Panc1 (cell line): ENCODE data around the gene PSEN2. TPM values are rescaled to one million over a fixed set of nuclear protein-coding genes. Genes with fewer than 3 reads are reported as not detected.

Experiments
- ATAC-seq: fragments of 200-7000 bp; cut with Tn5 transposase; 2 replicates; pipeline ENCODE4 v1.9.1; 2020; ENCODE audit warnings: mild to moderate bottlenecking, moderate library complexity
- BruUV-seq: library from RNA; stranded (reverse); fragments of 400-500 nt; replicated peaks from 2 replicates; lab custom pipeline; 2021; lab: Mats Ljungman, UMichigan
- CTCF ChIA-PET: fragments of 300-600 bp; sonication (Branson Sonifier 250); formaldehyde crosslinking; loops from one replicate; lab custom pipeline; 2022; ENCODE audit warnings: antibody characterized with exemption; lab: Charles Lee
- POLR2A ChIA-PET: fragments of 300-600 bp; sonication (Branson Sonifier 250); formaldehyde crosslinking; loops from one replicate; lab custom pipeline; 2022; ENCODE audit warnings: antibody characterized with exemption; lab: Charles Lee
- DNase-seq: peaks from one replicate; pipeline ENCODE4 v3.0.0-alpha.2; 2010; ENCODE audit warnings: low read depth, low spot score
- H3K27ac ChIP-seq: 2 replicates; pipeline ENCODE4 v1.5.1; 2011; ENCODE audit warnings: mild to moderate bottlenecking, low read length, inconsistent platforms
- H3K27me3 ChIP-seq: fragments of 200-500 bp; sonication (Bioruptor generic); 2 replicates; pipeline ENCODE4 v1.6.0; 2014; ENCODE audit warnings: low read length, inconsistent platforms; ENCODE audit not compliant: control insufficient read depth, insufficient read depth
- H3K36me3 ChIP-seq: fragments of 200-500 bp; sonication (Bioruptor generic); 2 replicates; pipeline ENCODE4 v1.5.1; 2014; ENCODE audit warnings: inconsistent platforms, mild to moderate bottlenecking, low read length, moderate library complexity; ENCODE audit not compliant: control insufficient read depth, insufficient read depth
- H3K4me1 ChIP-seq: 2 replicates; pipeline ENCODE4 v1.5.1; 2011; ENCODE audit warnings: inconsistent platforms, mild to moderate bottlenecking, low read length, moderate library complexity; ENCODE audit not compliant: control insufficient read depth, insufficient read depth
- H3K4me3 ChIP-seq, 2 experiments: 2 replicates each; pipeline ENCODE4 v1.5.1; 2011 to 2012; ENCODE audit warnings: low read depth in 2 of 2, low read length in 2 of 2, mild to moderate bottlenecking in 2 of 2, inconsistent platforms in 1 of 2, moderate library complexity in 1 of 2
- H3K9me3 ChIP-seq: fragments of 200-500 bp; sonication (Bioruptor generic); 2 replicates; pipeline ENCODE4 v1.5.1; 2014; ENCODE audit warnings: low read depth, mild to moderate bottlenecking, inconsistent platforms, low read length, moderate library complexity; ENCODE audit not compliant: control insufficient read depth, insufficient read depth
- POLR2AphosphoS5 ChIP-seq: IDR thresholded peaks from 2 replicates; pipeline ENCODE4 v1.6.1; 2012; ENCODE audit warnings: mild to moderate bottlenecking, low read depth, low read length, moderate library complexity
- SIN3A ChIP-seq: IDR thresholded peaks from 2 replicates; pipeline ENCODE4 v1.6.1; 2012; ENCODE audit warnings: low read depth, mild to moderate bottlenecking, low read length, moderate library complexity, borderline replicate concordance; ENCODE audit not compliant: insufficient read depth
- TCF7L2 ChIP-seq: IDR thresholded peaks from 2 replicates; pipeline ENCODE4 v1.6.1; 2011; ENCODE audit warnings: mild to moderate bottlenecking, low read depth, low read length, inconsistent platforms
- in situ Hi-C: cut with HindIII; loops from 2 replicates; pipeline ENCODE4 v1.10.0; 2016; ENCODE audit warnings: low sequenced_read_pairs, low pct_unique_long_range_greater_than_20kb
- intact Hi-C: fragments of 100-400 bp; cut with micrococcal nuclease; formaldehyde crosslinking; loops from one replicate; pipeline ENCODE4 v1.10.0; 2022; ENCODE audit not compliant: unreplicated experiment
- total RNA-seq: library from RNA; stranded (reverse); gene quantifications from one replicate; pipeline ENCODE4 v1.2.1, GENCODE V29; 2021; ENCODE audit not compliant: unreplicated experiment
- TF ChIP-seq, protein P1 (sequence below), 2 experiments: IDR thresholded peaks; 2 replicates each; pipeline ENCODE4 v1.6.1; 2011 to 2012; ENCODE audit warnings: low read depth in 2 of 2, control low read depth in 1 of 2, low read length in 1 of 2, mild to moderate bottlenecking in 1 of 2, moderate library complexity in 1 of 2; ENCODE audit not compliant: insufficient read depth in 1 of 2
- TF ChIP-seq, protein P2 (sequence below): fragments of 450-650 bp; IDR thresholded peaks from 2 replicates; pipeline ENCODE4 v1.5.1; 2017; ENCODE audit warnings: mild to moderate bottlenecking

The PSEN2 gene
- total RNA-seq, 1 experiment from 2014 or later, result 33.3 TPM

DNA sequence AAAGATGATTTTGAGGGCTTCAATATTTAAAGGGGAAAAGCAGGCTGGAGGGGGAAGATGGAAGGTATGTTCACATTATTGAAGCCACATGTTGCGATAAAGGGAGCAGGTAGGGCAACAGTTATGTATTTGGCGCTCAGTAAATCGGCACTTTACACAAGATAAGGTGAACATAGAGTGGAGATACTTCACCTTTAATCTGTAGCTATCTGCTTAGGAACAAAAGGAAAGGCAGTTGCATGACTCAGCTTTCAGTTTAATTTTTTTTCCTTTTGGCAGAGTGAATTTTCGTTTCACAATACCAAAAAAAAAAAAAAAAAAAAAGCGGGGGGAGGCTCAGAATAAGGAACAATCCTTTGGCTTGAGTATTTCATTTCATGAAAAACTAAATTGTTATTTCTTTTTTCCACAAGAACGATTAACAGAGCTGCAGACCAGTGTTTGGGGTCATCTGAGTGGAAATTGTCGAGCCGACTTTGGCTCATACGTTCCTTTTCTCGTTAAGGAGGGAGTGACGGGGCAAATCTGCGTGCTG is 68.6 kb downstream of the PSEN2 start:
- ATAC-seq, result no peak
- TSS peak; percentile 76 for BruUV-seq
- ChIA-PET CTCF (no interaction called here), POLR2A (interaction anchor here (0.7 kb wide), 1 partner anchor 827 kb away, joined by 3 read pairs; no protein-coding TSS in a partner anchor)
- H3K36me3 ChIP-seq, result no peaks in the 10 kb centered on the region; the same call in 1 of the 2 replicates
- DNase-seq, result no peak
- TF ChIP-seq, protein P1, sequence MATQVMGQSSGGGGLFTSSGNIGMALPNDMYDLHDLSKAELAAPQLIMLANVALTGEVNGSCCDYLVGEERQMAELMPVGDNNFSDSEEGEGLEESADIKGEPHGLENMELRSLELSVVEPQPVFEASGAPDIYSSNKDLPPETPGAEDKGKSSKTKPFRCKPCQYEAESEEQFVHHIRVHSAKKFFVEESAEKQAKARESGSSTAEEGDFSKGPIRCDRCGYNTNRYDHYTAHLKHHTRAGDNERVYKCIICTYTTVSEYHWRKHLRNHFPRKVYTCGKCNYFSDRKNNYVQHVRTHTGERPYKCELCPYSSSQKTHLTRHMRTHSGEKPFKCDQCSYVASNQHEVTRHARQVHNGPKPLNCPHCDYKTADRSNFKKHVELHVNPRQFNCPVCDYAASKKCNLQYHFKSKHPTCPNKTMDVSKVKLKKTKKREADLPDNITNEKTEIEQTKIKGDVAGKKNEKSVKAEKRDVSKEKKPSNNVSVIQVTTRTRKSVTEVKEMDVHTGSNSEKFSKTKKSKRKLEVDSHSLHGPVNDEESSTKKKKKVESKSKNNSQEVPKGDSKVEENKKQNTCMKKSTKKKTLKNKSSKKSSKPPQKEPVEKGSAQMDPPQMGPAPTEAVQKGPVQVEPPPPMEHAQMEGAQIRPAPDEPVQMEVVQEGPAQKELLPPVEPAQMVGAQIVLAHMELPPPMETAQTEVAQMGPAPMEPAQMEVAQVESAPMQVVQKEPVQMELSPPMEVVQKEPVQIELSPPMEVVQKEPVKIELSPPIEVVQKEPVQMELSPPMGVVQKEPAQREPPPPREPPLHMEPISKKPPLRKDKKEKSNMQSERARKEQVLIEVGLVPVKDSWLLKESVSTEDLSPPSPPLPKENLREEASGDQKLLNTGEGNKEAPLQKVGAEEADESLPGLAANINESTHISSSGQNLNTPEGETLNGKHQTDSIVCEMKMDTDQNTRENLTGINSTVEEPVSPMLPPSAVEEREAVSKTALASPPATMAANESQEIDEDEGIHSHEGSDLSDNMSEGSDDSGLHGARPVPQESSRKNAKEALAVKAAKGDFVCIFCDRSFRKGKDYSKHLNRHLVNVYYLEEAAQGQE (IDR thresholded peaks at IDR 0.05; ENCODE audit: insufficient read depth in 1 of 2, low read depth in 2 of 2, low read length in 1 of 2), result no peak
- TF ChIP-seq, protein P2, sequence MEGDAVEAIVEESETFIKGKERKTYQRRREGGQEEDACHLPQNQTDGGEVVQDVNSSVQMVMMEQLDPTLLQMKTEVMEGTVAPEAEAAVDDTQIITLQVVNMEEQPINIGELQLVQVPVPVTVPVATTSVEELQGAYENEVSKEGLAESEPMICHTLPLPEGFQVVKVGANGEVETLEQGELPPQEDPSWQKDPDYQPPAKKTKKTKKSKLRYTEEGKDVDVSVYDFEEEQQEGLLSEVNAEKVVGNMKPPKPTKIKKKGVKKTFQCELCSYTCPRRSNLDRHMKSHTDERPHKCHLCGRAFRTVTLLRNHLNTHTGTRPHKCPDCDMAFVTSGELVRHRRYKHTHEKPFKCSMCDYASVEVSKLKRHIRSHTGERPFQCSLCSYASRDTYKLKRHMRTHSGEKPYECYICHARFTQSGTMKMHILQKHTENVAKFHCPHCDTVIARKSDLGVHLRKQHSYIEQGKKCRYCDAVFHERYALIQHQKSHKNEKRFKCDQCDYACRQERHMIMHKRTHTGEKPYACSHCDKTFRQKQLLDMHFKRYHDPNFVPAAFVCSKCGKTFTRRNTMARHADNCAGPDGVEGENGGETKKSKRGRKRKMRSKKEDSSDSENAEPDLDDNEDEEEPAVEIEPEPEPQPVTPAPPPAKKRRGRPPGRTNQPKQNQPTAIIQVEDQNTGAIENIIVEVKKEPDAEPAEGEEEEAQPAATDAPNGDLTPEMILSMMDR, result no peak
- TF ChIP-seq SIN3A (no peak), TCF7L2 (no peak), POLR2AphosphoS5 (no peak)
- in situ Hi-C loops, result no loop called here
- H3K4me3 ChIP-seq, result peak overlapping the region; percentile 77 to 82
- peak overlapping the region; percentile 92 for H3K27ac ChIP-seq
- H3K27me3 ChIP-seq, result no peaks in the 10 kb centered on the region
- peaks cover 16% of the 10 kb centered on the region for H3K4me1 ChIP-seq
- H3K9me3 ChIP-seq, result peaks cover 5% of the 10 kb centered on the region
- intact Hi-C loops, result no loop called here

DNA sequence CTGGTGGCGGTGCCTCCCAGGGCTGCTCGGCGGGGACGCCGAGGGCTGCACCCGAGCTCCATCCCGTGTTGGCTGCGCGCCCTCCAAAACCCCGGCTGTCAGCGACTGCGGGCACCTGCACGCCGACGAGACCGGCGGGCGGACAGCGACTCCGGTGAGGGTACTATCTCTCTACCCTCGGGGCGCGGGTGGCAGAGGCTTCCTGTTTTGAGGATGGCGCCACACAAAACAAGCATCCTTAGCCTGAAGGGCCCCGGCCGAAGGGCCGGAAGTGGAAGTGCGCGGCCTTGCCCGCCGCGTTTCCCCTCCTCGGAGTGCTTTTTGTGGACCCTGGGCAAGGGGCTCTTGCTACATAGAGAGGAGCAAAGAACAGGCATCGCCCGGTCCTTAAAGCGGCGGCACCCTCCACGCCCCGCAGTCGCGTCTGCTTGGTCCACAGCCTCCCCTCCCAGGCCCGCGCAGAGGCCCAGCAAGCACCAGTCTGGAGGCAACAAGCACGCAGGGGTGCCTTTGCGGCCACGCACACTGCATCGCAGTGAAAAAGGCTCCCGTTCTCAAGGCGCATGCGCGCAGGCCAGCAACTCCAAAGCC is 69.1 kb downstream of the PSEN2 start:
- Histone ChIP-seq H3K4me3 (peak overlapping the region; percentile 77 to 82), H3K27me3 (no peaks in the 10 kb centered on the region), H3K36me3 (no peaks in the 10 kb centered on the region; the same call in 1 of the 2 replicates), H3K9me3 (no peaks in the 10 kb centered on the region; the same call in none of the 2 replicates), H3K27ac (peak overlapping the region; percentile 92), H3K4me1 (peaks cover 19% of the 10 kb centered on the region)
- ATAC-seq (peak; percentile 69), DNase-seq (no peak)
- in situ Hi-C loops, result no loop called here
- POLR2A ChIA-PET, result interaction anchor here (0.7 kb wide), 1 partner anchor 422 kb away, joined by 3 read pairs; no protein-coding TSS in a partner anchor
- intact Hi-C loops, result no loop called here
- TF ChIP-seq POLR2AphosphoS5 (peak; percentile 95), TCF7L2 (no peak; the same call in 1 of the 2 replicates), SIN3A (no peak)
- TF ChIP-seq, protein P1 (IDR thresholded peaks at IDR 0.05; ENCODE audit: insufficient read depth in 1 of 2, low read depth in 2 of 2, low read length in 1 of 2), result no peak
- TF ChIP-seq, protein P2, result no peak
- CTCF ChIA-PET, result no interaction called here
- BruUV-seq, result no TSS peak
